K562 (cell line): ENCODE measurements around the gene UBE2H. TPM values are rescaled to one million over a fixed set of nuclear protein-coding genes. Genes with fewer than 3 reads are reported as not detected.

Experiments used
- ATAC-seq: fragments of 200-7000 bp; cut with Tn5 transposase; 3 replicates; pipeline ENCODE4 v1.9.1; 2020; ENCODE audit warnings: moderate library complexity
- BruUV-seq: library from RNA; stranded (reverse); fragments of 400-500 nt; replicated peaks from 2 replicates; lab custom pipeline; 2021; lab: Mats Ljungman, UMichigan
- CTCF ChIA-PET: fragments of 300-600 bp; formaldehyde crosslinking; extraction: SDS; loops from one replicate; lab custom pipeline; 2021; ENCODE audit warnings: low intra/inter-chr PET ratio; lab: Yijun Ruan, JAX
- POLR2A ChIA-PET: fragments of 300-600, 350-650 bp; sonication (Branson Sonifier 250); formaldehyde crosslinking; extraction: SDS; loops from one replicate; lab custom pipeline; 2021; ENCODE audit warnings: antibody characterized with exemption, inconsistent platforms; lab: Yijun Ruan, JAX
- DNase-seq, 4 experiments: peaks; one replicate each; pipeline versions ENCODE4 v3.0.0 to v3.0.0-alpha.2; 2011 to 2018; ENCODE audit warnings: low spot score in 3 of 4, mixed read lengths in 3 of 4; ENCODE audit errors: extremely low read depth in 1 of 4
- FAIRE-seq: peaks from 2 replicates; lab custom pipeline; 2011; peaks lifted over from hg19 to GRCh38; lab: Jason Lieb, UNC
- H2AFZ ChIP-seq: 2 replicates; pipeline ENCODE4 v1.6.0; 2011; ENCODE audit warnings: low read depth, low read length, control low read depth, inconsistent platforms
- H3K27ac ChIP-seq: fragments of 200-600 bp; 3 replicates; pipeline ENCODE4 v1.8.0; 2011; ENCODE audit warnings: low read depth, mild to moderate bottlenecking, control low read depth, inconsistent platforms, low read length, moderate library complexity, mixed read lengths; ENCODE audit errors: extremely low read depth
- H3K27me3 ChIP-seq, 2 experiments: fragments of 300-600 bp in 1 of 2; 2 replicates in 1 of 2; 3 replicates in 1 of 2; pipeline versions ENCODE4 v1.6.0 to v1.8.0; 2011; ENCODE audit warnings: inconsistent platforms in 2 of 2, low read length in 2 of 2, mild to moderate bottlenecking in 1 of 2, mixed read lengths in 1 of 2, moderate library complexity in 1 of 2; ENCODE audit not compliant: control insufficient read depth in 2 of 2, insufficient read depth in 2 of 2
- H3K36me3 ChIP-seq: fragments of 300-600 bp; 3 replicates; pipeline ENCODE4 v1.8.0; 2011; ENCODE audit warnings: mild to moderate bottlenecking, low read length, inconsistent platforms; ENCODE audit not compliant: control insufficient read depth, insufficient read depth
- H3K4me1 ChIP-seq, 2 experiments: fragments of 200-600 bp in 1 of 2; replicated peaks in 1 of 2; 2 replicates in 1 of 2; 3 replicates in 1 of 2; pipeline versions ENCODE4 v1.5.1 to v1.8.0; 2011; ENCODE audit warnings: inconsistent platforms in 2 of 2, low read length in 2 of 2, mild to moderate bottlenecking in 1 of 2, mixed read lengths in 1 of 2, moderate library complexity in 1 of 2; ENCODE audit not compliant: control insufficient read depth in 2 of 2, insufficient read depth in 2 of 2
- H3K4me2 ChIP-seq: 2 replicates; pipeline ENCODE4 v1.6.1; 2011; ENCODE audit warnings: low read length, control low read depth, inconsistent platforms, mixed read lengths; ENCODE audit not compliant: insufficient read depth
- H3K4me3 ChIP-seq: fragments of 200-600 bp; sonication (generic), shearing (Covaris generic); 2 replicates; pipeline ENCODE4 v1.5.1; 2016; ENCODE audit warnings: control low read depth, inconsistent platforms
- H3K79me2 ChIP-seq: fragments of 200-600 bp; 3 replicates; pipeline ENCODE4 v1.8.0; 2011; ENCODE audit warnings: low read length, inconsistent platforms; ENCODE audit not compliant: control insufficient read depth, insufficient read depth
- H3K9ac ChIP-seq, 2 experiments: 2 replicates each; pipeline versions ENCODE4 v1.6.0 to v1.6.1; 2011; ENCODE audit warnings: low read depth in 2 of 2, low read length in 2 of 2, control low read depth in 1 of 2, inconsistent platforms in 1 of 2, mild to moderate bottlenecking in 1 of 2, mixed read lengths in 1 of 2; ENCODE audit not compliant: insufficient read depth in 1 of 2
- H3K9me1 ChIP-seq: one replicate; pipeline ENCODE4 v1.6.0; 2011; ENCODE audit warnings: inconsistent platforms, mild to moderate bottlenecking, low read length, moderate library complexity; ENCODE audit not compliant: control insufficient read depth, insufficient read depth
- H3K9me3 ChIP-seq: replicated peaks from 2 replicates; pipeline ENCODE4 v1.5.1; 2011; ENCODE audit warnings: low read depth, low read length, inconsistent platforms; ENCODE audit not compliant: control insufficient read depth, insufficient read depth
- H4K20me1 ChIP-seq: replicated peaks from 2 replicates; pipeline ENCODE4 v1.6.1; 2011; ENCODE audit warnings: low read length, inconsistent platforms, mixed read lengths; ENCODE audit not compliant: control insufficient read depth, insufficient read depth
- PHF8 ChIP-seq: fragments of 200-600 bp; sonication (generic); IDR thresholded peaks from 2 replicates; pipeline ENCODE4 v1.6.1; 2012; ENCODE audit warnings: mixed run types, mild to moderate bottlenecking, inconsistent platforms, low read length, moderate library complexity, borderline replicate concordance
- WGBS: fragments of 100-300 bp; shearing (Covaris generic); methylation state at CpG from one replicate; pipeline ENCODE4 v1.1.6; 2016; ENCODE audit warnings: low coverage, mixed read lengths; ENCODE audit not compliant: insufficient coverage; ENCODE audit errors: missing lambda C conversion rate; 5-methylcytosine and 5-hydroxymethylcytosine counted together
- in situ Hi-C: fragments of 300-500 bp; cut with MboI; formaldehyde crosslinking; loops from 4 replicates; pipeline ENCODE4 v1.15.0; 2018; ENCODE audit warnings: inconsistent platforms, mixed read lengths
- intact Hi-C: fragments of 100-400 bp; cut with micrococcal nuclease; formaldehyde crosslinking; loops from 2 replicates; pipeline ENCODE4 v1.14.2; 2022
- polyA plus RNA-seq, 8 experiments: library from polyadenylated mRNA; depleted of rRNA in 4 of 8; stranded (reverse) in 5 of 8; unstranded in 3 of 8; fragments of >200 nt; fragmentation: Nextera tagmentation in 2 of 8; fragmentation: Illumina TruSeq in 1 of 8; extraction: Ambion mirVana in 2 of 8; extraction: Trizol in 1 of 8; gene quantifications; 2 replicates each; pipeline versions ENCODE4 v1.2.1 to v1.2.3, GENCODE V29; 2011 to 2014; ENCODE audit warnings: inconsistent platforms in 1 of 8, missing spikeins in 1 of 8
- total RNA-seq, 7 experiments: library from RNA; depleted of rRNA in 6 of 7; stranded (reverse); fragments of >200 nt in 6 of 7; fragmentation: Illumina TruSeq in 2 of 7; extraction: Trizol in 2 of 7; gene quantifications; 2 replicates each; pipeline versions ENCODE4 v1.2.1 to v1.2.3, GENCODE V29; 2011 to 2021; ENCODE audit warnings: low replicate concordance in 1 of 7
- TF ChIP-seq, protein P1 (sequence below), 2 experiments: IDR thresholded peaks in 1 of 2; conservative IDR thresholded peaks in 1 of 2; 2 replicates each; pipeline ENCODE4 v1.6.1; 2016; ENCODE audit warnings: low read depth in 2 of 2, mild to moderate bottlenecking in 1 of 2, missing compliant biosample characterization in 1 of 2, missing genetic modification characterization in 1 of 2, moderate library complexity in 1 of 2
- TF ChIP-seq, protein P2 (sequence below): fragments of 250-450 bp; sonication (Bioruptor Pico); IDR thresholded peaks from 2 replicates; pipeline ENCODE4 v1.8.0; 2021; ENCODE audit warnings: borderline replicate concordance, mild to moderate bottlenecking, moderate library complexity; ENCODE audit not compliant: poor library complexity, severe bottlenecking
- TF ChIP-seq, protein P3 (sequence below), 2 experiments: fragments of 250-450 bp in 1 of 2; fragments of 450-650 bp in 1 of 2; sonication (Bioruptor Pico) in 1 of 2; IDR thresholded peaks; 2 replicates each; pipeline versions ENCODE4 v1.6.1 to v1.8.0; 2016 to 2021; ENCODE audit warnings: mild to moderate bottlenecking in 2 of 2, moderate library complexity in 2 of 2, missing compliant biosample characterization in 1 of 2, missing genetic modification characterization in 1 of 2
- TF ChIP-seq, protein P4 (sequence below): IDR thresholded peaks from 2 replicates; pipeline ENCODE4 v1.6.1; 2012; ENCODE audit warnings: low read depth, low read length, improper control_type of control experiment, borderline replicate concordance

The UBE2H gene
- total and polyA plus RNA-seq, 9 of the 15 experiments (the other 6 are each of a cell fraction or from before 2014, with no cell fraction given): 6.3 to 33.0 (median 13.3) TPM

DNA sequence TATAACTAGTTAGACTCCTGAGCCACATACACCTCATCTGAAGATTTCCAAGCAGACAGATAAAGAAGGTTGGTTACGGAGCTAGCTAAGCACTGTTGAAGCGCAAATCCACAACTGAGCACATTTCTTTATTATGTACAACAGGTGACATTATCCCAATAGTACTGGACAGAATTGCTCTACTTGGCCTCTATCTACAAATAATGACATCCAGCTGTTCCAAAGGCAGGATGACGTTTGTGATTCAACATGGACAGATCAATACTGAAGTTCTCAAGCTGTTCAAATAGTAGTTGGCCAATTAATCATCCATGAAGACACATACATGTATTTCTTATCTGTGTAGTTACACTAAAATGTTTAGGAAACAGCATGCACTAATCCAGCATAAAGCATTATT, 101.0 kb downstream of the UBE2H start (continued):
- TF ChIP-seq, protein P1, sequence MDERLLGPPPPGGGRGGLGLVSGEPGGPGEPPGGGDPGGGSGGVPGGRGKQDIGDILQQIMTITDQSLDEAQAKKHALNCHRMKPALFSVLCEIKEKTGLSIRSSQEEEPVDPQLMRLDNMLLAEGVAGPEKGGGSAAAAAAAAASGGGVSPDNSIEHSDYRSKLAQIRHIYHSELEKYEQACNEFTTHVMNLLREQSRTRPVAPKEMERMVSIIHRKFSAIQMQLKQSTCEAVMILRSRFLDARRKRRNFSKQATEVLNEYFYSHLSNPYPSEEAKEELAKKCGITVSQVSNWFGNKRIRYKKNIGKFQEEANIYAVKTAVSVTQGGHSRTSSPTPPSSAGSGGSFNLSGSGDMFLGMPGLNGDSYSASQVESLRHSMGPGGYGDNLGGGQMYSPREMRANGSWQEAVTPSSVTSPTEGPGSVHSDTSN (CRISPR knock-in tag; IDR thresholded peaks at IDR 0.05; ENCODE audit: low read depth): no peak
- TF ChIP-seq, protein P1 (tag; conservative IDR thresholded peaks at IDR 0.05; ENCODE audit: low read depth): 0 out of 2 replicates have a peak, but pooled peaks have one; percentile 25
- 0 out of 2 replicates have a peak, but pooled peaks have one; percentile 16 for TF ChIP-seq PHF8
- TF ChIP-seq, protein P2, sequence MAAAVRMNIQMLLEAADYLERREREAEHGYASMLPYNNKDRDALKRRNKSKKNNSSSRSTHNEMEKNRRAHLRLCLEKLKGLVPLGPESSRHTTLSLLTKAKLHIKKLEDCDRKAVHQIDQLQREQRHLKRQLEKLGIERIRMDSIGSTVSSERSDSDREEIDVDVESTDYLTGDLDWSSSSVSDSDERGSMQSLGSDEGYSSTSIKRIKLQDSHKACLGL (CRISPR knock-in tag): no peak

DNA sequence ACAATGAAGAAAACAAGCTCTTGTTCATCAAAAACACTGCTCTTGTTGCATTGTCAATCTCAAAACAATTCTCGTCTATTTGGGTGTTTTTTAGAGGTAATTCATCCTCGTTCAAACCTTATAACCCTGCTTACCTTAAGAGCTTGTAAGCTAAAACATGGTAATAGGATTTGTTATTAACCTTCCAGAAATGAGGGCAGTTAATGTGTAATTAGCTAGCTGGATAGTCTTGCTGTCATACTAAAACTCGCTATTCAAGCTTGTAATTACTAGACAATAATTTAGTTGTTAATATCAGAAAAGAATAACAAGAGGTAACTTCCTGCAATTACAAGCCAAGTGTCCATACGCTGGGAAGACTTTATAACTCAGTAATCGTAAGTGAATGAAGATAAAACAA, 101.6 kb downstream of the UBE2H start:
- ChIA-PET POLR2A (interaction anchor here (0.6 to 1.2 kb wide), 7 partner anchors 10 to 1046 kb away, joined by 3 to 5 read pairs (median 3); no protein-coding TSS in a partner anchor), CTCF (no interaction called here)
- BruUV-seq: no TSS peak
- Histone ChIP-seq H3K79me2 (no peaks in the 10 kb centered on the region), H3K27ac (no peak overlapping the region), H3K9me3 (no peaks in the 10 kb centered on the region), H4K20me1 (no peaks in the 10 kb centered on the region; the same call in 1 of the 2 replicates), H3K4me1 (peaks cover 11 to 14% of the 10 kb centered on the region in 2 experiments; a peak in 4 of 5 replicates), H3K36me3 (no peaks in the 10 kb centered on the region), H3K27me3 (no peaks in the 10 kb centered on the region), H3K9ac (no peak overlapping the region), H3K4me3 (no peak overlapping the region), H3K4me2 (no peak overlapping the region), H2AFZ (no peak overlapping the region), H3K9me1 (no peaks in the 10 kb centered on the region)
- 52% methylated on average over 5 of the region's 5 CpGs for WGBS
- in situ Hi-C loops (no loop called here), intact Hi-C loops (no loop called here)
- TF ChIP-seq, protein P3, sequence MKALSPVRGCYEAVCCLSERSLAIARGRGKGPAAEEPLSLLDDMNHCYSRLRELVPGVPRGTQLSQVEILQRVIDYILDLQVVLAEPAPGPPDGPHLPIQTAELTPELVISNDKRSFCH (CRISPR knock-in tag; IDR thresholded peaks at IDR 0.05): 0 out of 2 replicates have a peak, but pooled peaks have one; percentile 19
- TF ChIP-seq, protein P3 (tag; IDR thresholded peaks at IDR 0.05): no peak
- TF ChIP-seq, protein P4, sequence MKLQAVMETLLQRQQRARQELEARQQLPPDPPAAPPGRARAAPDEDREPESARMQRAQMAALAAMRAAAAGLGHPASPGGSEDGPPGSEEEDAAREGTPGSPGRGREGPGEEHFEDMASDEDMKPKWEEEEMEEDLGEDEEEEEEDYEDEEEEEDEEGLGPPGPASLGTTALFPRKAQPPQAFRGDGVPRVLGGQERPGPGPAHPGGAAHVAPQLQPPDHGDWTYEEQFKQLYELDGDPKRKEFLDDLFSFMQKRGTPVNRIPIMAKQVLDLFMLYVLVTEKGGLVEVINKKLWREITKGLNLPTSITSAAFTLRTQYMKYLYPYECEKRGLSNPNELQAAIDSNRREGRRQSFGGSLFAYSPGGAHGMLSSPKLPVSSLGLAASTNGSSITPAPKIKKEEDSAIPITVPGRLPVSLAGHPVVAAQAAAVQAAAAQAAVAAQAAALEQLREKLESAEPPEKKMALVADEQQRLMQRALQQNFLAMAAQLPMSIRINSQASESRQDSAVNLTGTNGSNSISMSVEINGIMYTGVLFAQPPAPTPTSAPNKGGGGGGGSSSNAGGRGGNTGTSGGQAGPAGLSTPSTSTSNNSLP: no peak
- no peak for ATAC-seq
- FAIRE-seq: no peak
- DNase-seq: no peak
